Stimulated activated CD8-positive, alpha-beta memory T cell treated with anti-CD3 and anti-CD28 coated beads, Interleukin-7, amount 100 ng/mL, for 24 hours (primary cell): Measurements from ENCODE around the gene MAGEB17.
A peak's percentile ranks its signal among the peaks of the same experiment; 100 is the strongest.
"Not testable (repeated sequence)": the region's sequence is repeated elsewhere in the genome, so short reads cannot be mapped to it uniquely, and the experiment has no call there.

Experiments
- DNase-seq: peaks from one replicate; pipeline ENCODE4 v3.0.0-alpha.2; 2020; ENCODE audit warnings: low read depth

MAGEB17 gene, protein sequence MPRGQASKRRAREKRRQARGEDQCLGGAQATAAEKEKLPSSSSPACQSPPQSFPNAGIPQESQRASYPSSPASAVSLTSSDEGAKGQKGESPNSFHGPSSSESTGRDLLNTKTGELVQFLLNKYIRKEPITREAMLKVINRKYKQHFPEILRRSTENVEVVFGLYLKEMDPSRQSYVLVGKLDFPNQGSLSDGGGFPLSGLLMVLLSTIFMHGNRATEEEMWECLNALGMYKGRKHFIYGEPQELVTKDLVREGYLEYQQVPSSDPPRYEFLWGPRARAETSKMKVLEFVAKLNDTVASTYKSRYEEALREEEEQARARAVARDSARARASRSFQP

DNA sequence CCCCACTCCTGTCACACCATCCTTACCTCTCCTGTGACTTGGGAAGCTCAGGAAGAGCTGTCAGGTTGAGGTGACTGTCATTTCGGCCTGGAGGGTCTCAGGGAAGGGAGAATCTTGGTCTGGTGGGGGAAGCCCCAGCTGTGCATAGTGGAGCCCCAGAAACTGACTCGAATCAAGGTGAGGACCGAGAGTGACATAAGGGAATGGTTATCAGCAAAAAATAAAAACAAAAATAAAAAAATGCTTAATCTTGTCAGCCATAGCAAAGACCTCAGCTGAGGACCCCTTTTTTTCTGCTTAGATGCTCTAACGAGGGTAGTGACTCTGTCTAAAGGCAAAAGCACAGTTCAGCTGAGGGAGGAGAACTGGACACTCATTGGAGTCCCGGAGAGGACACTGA is at the start of gene MAGEB17:
TSS of gene MAGEB17 (plus strand) at position 301 of the 400 bp plus-strand sequence. CDS start 2,902 bp downstream, outside the sequence.
- no peak for DNase-seq

DNA sequence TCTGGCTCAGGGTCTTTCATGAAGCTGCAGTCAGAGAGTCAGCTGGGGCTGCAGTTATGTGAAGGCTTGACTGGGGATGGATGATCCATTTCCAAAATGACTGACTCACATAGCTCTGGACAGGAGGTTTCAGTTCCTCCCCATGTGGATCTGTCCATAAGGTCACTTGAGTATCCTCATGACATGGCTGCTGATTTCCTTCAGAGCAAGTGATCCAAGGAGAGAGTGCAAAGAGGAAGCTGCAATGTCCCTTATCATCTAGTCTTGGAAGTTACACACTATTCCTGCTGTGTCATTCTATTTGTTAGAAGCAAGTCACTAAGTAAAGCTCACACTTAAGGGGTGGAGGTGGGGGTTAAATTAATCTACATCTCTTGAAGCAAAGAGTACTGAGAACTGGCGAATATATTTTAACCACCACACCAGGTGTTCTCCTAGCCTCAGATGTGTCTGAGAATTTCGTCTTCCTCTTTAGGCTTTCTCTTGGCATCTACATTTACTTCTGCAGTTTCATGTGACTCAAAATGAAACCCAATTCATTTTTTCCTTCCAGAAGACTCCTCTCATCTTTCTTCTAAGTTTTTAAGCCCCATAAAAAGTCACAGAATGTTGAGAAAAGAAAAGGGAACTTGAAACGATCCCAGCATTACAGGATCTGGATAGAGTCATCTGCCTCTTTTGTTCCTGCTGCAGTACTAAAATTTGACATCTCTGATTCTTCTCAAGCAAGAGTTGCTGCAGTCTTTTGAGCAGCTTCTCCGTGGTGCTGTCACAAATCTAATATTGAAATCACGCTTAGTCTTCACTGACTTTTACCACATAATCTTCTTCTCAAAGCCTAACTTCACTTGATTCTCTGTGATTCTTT is 47.7 kb upstream of the MAGEB17 start:
- no peak for DNase-seq

GRCh38 chrX:16120431-16120830 is 46.9 kb upstream of the MAGEB17 start:
- no peak for DNase-seq

GRCh38 chrX:16123222-16123786 is 44.0 kb upstream of the MAGEB17 start, which contains the start of gene GRPR:
TSS of gene GRPR (plus strand) at chrX:16123565. CDS start at chrX:16123954, 389 bp downstream.
- peak; percentile 17 for DNase-seq

DNA sequence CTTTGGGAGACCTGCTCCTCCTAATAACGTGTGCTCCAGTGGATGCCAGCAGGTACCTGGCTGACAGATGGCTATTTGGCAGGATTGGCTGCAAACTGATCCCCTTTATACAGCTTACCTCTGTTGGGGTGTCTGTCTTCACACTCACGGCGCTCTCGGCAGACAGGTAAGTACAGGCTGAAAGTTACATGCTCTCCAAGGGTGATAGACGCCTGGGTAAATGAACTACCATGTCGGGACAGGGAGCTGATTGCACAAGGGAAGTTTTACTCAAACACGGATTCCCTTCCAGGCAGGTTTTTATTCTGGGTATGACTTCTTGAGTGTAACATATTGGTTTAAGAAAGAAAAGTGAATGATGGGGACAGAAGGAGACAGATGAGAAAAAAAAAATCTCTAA is 43.1 kb upstream of the MAGEB17 start:
- no peak for DNase-seq

DNA sequence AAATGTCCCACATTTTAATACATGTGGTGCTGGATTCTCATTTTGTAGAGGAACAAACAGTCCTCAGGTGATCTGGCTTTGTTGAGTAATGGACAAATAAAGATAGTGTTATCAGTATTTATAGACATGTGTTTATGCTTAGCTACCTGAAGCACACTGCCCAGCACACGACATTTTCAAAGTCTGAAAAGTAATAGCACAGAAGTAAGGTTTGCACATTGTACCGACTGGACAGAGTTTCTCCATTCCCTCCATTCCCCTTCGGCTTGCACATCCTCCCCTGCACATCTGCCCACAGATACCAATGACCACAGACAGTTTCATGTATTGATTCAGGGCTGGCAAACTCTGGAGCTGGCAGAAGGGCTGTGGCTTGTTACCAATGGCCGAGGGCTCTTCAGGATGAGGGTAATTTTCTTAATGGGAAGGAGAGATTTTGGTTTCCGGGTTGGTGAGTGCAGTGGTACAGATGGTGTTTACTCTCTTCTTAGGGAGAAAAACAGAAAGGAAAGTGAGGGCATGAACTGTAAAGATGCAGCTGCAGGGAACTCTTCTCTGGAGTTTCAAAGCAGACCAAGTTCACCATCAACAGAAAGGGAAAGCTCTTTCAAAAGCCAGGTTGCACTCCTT is 41.6 kb upstream of the MAGEB17 start:
- DNase-seq, result no peak

- DNase-seq, result no peak
Measured at GRCh38 chrX:16130707-16131106, 36.6 kb upstream of the MAGEB17 start.

GRCh38 chrX:16134936-16135335 is 32.3 kb upstream of the MAGEB17 start:
- DNase-seq, result no peak

GRCh38 chrX:16136080-16136479 is 31.2 kb upstream of the MAGEB17 start:
- DNase-seq, result no peak

GRCh38 chrX:16137416-16138107 is 29.7 kb upstream of the MAGEB17 start:
- no peak for DNase-seq

GRCh38 chrX:16138108-16138427 is 29.2 kb upstream of the MAGEB17 start:
- no peak for DNase-seq

- no peak for DNase-seq
Measured at GRCh38 chrX:16140448-16140847, 26.8 kb upstream of the MAGEB17 start.

- no peak for DNase-seq
Measured at GRCh38 chrX:16140983-16141382, 26.3 kb upstream of the MAGEB17 start.

GRCh38 chrX:16141422-16142245 is 25.6 kb upstream of the MAGEB17 start:
- no peak for DNase-seq

DNA sequence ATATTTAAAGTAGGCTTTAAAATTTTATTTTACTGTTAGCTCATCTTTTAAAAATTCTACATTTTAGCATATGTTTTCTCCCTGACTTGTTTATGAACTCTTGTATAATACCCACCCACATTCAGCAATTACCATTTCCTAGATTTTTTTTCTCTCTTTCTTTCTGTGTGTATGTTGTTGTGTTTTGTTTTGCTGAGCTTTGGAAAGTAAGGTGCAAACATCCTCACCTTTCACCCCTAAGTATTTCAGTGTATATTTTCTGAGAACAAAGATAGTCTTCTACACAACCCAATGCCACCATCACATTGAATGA is 25.1 kb upstream of the MAGEB17 start:
- DNase-seq, result no peak

DNA sequence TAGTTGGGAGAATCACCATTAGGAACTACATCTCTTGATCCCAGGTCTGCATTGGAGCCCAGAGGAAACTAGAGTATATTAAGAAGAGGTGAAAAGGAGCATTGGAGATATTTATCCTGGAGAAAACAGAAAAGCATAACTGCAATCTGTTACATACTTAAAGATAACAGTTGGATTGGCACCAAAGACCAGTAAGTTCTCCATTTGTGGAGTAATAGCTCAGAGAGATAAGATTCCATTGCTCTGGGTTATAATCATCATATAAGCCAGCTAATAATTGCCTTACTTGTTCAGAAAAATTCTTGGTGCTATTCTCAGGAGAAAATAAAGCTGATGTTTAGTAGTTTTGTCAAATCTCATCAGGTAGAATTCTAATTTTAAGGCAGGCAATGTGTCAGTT is 23.3 kb upstream of the MAGEB17 start:
- no peak for DNase-seq

DNA sequence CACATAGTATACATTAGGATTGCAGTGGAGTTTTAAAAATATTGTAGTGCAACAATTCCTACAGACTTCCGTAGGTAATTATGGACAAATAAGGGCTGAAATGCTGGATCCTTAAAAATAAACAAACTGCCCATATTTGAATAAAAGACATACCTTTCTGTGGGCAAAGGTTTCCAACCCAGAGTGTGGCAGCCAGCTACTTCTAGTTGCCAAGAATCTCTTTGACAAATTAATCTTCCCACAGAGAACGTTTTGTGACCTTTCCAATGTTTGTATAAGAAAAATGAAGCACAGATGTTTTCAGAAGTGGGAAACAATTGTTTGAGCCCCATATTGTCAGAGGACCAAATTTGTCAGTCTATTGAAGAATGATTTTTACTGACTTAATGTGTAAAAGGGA is 22.9 kb upstream of the MAGEB17 start:
- no peak for DNase-seq

GRCh38 chrX:16145093-16145492 is 22.2 kb upstream of the MAGEB17 start:
- not testable (repeated sequence) for DNase-seq

- DNase-seq, result no peak
Measured at GRCh38 chrX:16145656-16146055, 21.6 kb upstream of the MAGEB17 start.

DNA sequence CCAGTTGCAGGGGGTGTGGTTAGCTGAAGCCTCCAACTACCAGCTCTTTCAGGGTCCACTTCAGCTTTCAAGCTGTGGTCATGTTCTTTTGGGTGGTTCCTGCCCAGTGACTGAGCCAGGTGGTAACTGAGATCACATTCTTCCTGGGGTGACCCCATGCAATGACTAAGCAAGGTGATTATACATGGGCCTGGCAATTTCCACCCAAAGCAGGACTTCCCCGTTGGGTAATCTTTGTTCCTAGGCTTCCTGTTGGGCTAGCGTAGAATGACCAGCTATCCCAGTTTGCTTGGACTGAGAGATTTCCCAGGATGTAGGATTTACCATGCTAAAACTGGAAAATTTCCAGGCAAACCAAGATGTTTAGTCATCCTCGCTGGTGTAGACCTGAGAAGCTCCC is 18.4 kb upstream of the MAGEB17 start:
- DNase-seq, result no peak

DNA sequence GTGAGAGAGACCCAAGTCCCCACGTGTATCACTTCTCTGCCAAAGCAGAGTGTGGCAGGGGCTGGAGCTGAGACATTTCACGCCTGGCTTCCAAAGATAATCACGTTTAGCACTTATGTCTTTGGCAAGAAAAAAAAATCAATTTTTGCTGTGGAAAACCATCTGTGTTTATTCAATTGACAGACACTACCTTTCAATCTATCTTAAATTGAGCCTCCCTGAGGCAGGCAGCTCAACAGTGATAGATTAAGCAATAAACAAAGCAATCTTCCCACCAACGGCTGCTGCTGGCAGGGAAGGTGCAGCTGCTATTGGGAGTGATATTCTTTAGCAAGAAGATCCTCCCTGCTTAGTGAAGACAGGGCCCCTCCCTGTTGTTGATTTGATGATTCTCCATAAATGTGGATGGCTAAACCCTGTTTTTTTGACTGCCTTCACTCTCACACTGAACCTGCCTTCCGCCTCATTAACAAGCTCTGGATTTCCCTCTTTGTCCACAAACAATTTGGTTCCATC is 11.6 kb upstream of the MAGEB17 start:
- DNase-seq, result no peak
